ENCODE measurements around the gene CRADD. TPM values are rescaled to one million over a fixed set of nuclear protein-coding genes. Genes with fewer than 3 reads are reported as not detected.

The CRADD gene
- total and polyA plus RNA-seq, 2 donors (not counting 3 experiments of a cell fraction or from before 2014, with no cell fraction given): 11.7 to 14.5 TPM

GRCh38 chr12:93778766-93779165 is 101.6 kb downstream of the CRADD start:
- peaks cover 37% of the 10 kb centered on the region for H3K4me1 ChIP-seq (ENCODE audit: control insufficient read depth, extremely low read depth, insufficient read depth, low read length)
- dilution Hi-C loops (cut with MboI; ENCODE audit: extremely low pct_ligation_motif_present, low sequenced_read_pairs): no loop called here

More at GRCh38 chr12:93778766-93779165, 101.6 kb downstream of the CRADD start:
- intact Hi-C loops (cut with micrococcal nuclease): no loop called here
- no peak overlapping the region for H2AFZ ChIP-seq (ENCODE audit: low read depth, low read length)
- TF ChIP-seq CTCF (IDR thresholded peaks at IDR 0.05; ENCODE audit: extremely low read depth in 1 of 2, insufficient read depth in 1 of 2, low read depth in 1 of 2, low read length in 2 of 2) (no peak), GATA2 (IDR thresholded peaks at IDR 0.05; ENCODE audit: insufficient read depth, insufficient read length, low read depth, low read length) (no peak), MYC (IDR thresholded peaks at IDR 0.05; ENCODE audit: low read depth, low read length) (no peak), FOS (IDR thresholded peaks at IDR 0.05; ENCODE audit: borderline replicate concordance, insufficient read depth, low read length) (no peak), JUN (IDR thresholded peaks at IDR 0.05; ENCODE audit: borderline replicate concordance, insufficient read depth, insufficient read length, low read depth) (no peak), EZH2 (IDR thresholded peaks at IDR 0.05; ENCODE audit: borderline replicate concordance, low read depth, low read length, severe bottlenecking) (no peak), MAX (IDR thresholded peaks at IDR 0.05; ENCODE audit: insufficient read depth, insufficient read length) (no peak), POLR2AphosphoS5 (IDR thresholded peaks at IDR 0.05; ENCODE audit: insufficient read depth, low read depth, low read length) (no peak), POLR2A (IDR thresholded peaks at IDR 0.05; ENCODE audit: low read depth, low read length) (no peak)
- peak overlapping the region; percentile 86 for H3K4me2 ChIP-seq (ENCODE audit: insufficient read depth, low read length)
- H3K36me3 ChIP-seq (ENCODE audit: control insufficient read depth in 2 of 2, extremely low read depth in 1 of 2, insufficient read depth in 2 of 2, low read length in 2 of 2): no peaks in the 10 kb centered on the region
- no peak for FAIRE-seq
- H3K79me2 ChIP-seq (ENCODE audit: control insufficient read depth, insufficient read depth, low read length): no peaks in the 10 kb centered on the region
- H3K9me1 ChIP-seq (replicated peaks; ENCODE audit: control insufficient read depth, extremely low read depth, insufficient read depth, low read length): no peaks in the 10 kb centered on the region
- peak overlapping the region; percentile 63 for H3K9ac ChIP-seq (replicated peaks; ENCODE audit: extremely low read depth, insufficient read depth, low read length)
- H3K27ac ChIP-seq (ENCODE audit: insufficient read depth, low read depth, low read length): peak overlapping the region; percentile 96
- ChIA-PET CTCF (interaction anchor here (0.9 to 2.2 kb wide), 4 partner anchors 12 to 322 kb away, joined by 3 to 34 read pairs (median 12); no protein-coding TSS in a partner anchor), POLR2A (interaction anchor here (0.7 kb wide), 1 partner anchor 39 kb away, joined by 6 read pairs; no protein-coding TSS in a partner anchor)
- no peaks in the 10 kb centered on the region for H4K20me1 ChIP-seq (replicated peaks; ENCODE audit: control insufficient read depth, extremely low read depth, insufficient read depth, low read length)
- DNase-seq (ENCODE audit: low read depth, low spot score): no peak
- no peaks in the 10 kb centered on the region for H3K9me3 ChIP-seq (replicated peaks; ENCODE audit: control insufficient read depth, insufficient read depth, low read length)
- BruUV-seq (replicated peaks): no TSS peak
- H3K27me3 ChIP-seq (ENCODE audit: control insufficient read depth in 2 of 2, insufficient read depth in 2 of 2, low read length in 2 of 2): no peaks in the 10 kb centered on the region
- H3K4me3 ChIP-seq (replicated peaks in 1 of 3; ENCODE audit: insufficient read depth in 1 of 3, low read depth in 1 of 3, low read length in 3 of 3): no peak overlapping the region
